ENCODE results near the gene SENP5. TPM values are rescaled to one million over a fixed set of nuclear protein-coding genes. Genes with fewer than 3 reads are reported as not detected.
A peak's percentile ranks its signal among the peaks of the same experiment; 100 is the strongest.

Gene SENP5
- total RNA-seq, 1 experiment from 2014 or later = 33.6 TPM

DNA sequence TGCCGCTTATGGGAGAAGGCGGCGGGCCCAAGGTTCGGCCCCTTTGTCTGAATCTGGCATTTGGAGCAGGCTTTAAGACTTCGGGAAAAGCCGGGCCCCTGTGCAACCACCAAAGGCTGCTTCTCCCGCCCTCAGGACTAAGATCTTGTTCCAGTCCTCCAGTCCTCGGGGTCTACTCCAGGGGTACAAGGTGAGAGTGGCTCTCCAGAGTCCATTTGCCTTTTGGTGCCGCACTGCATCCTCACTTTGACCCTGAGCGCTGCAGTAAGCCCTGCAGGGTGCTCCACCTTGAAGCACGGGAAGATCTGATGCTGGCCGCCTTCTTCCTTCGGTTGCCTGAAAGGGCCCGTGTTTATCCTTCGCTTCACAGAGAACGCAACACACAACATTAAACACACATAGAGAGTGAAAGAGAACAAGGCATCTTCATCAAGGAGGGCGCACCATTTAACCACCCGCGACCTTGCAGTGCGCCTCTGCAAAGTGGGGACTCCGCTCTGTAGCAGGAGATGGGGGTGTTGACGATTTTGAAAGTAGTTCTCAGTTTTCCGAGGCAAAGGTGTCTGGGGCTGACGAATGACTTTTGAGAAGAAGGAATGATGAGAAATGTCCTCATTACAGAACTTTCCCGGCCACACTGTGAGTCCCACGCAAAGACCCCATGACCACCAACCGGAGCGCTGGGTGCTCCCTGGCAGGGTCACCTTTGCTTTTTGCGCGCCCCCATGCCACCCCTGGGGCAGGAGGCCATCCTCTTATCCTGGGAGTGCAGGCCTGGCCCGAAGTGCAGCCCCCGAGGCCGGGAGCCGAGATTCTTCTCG, 99.9 kb downstream of the SENP5 start:
- Mint-ChIP-seq H3K36me3 (ENCODE audit: insufficient read depth, unreplicated experiment) (peaks cover 38% of the 10 kb centered on the region), H3K4me1 (ENCODE audit: low read depth, unreplicated experiment) (peaks cover 28% of the 10 kb centered on the region), H3K9me3 (ENCODE audit: unreplicated experiment) (no peaks in the 10 kb centered on the region), H3K27me3 (ENCODE audit: insufficient read depth, unreplicated experiment) (no peaks in the 10 kb centered on the region), H3K27ac (ENCODE audit: unreplicated experiment) (no peak overlapping the region), H3K4me3 (ENCODE audit: unreplicated experiment) (peak overlapping the region; percentile 77)
- H3K9me3 ChIP-seq = peaks cover 3% of the 10 kb centered on the region; the same call in 1 of the 2 replicates
- CTCF ChIA-PET = no interaction called here
- peak overlapping the region; percentile 89 for H3K4me3 ChIP-seq (ENCODE audit: low read depth, low read length)
- BruUV-seq (replicated peaks) = TSS peak; percentile 28
- H3K27me3 ChIP-seq (replicated peaks; ENCODE audit: control insufficient read depth, insufficient read depth, low read length) = no peaks in the 10 kb centered on the region
- no peak for TF ChIP-seq CTCF (IDR thresholded peaks at IDR 0.05; ENCODE audit: insufficient read depth in 1 of 2, low read depth in 1 of 2, low read length in 1 of 2, severe bottlenecking in 1 of 2, unreplicated experiment in 1 of 2)
- peaks cover 21% of the 10 kb centered on the region for H3K4me1 ChIP-seq
- no peak for DNase-seq
- intact Hi-C loops (cut with micrococcal nuclease; ENCODE audit: unreplicated experiment) = no loop called here
- POLR2A ChIA-PET = interaction anchor here (0.6 kb wide), 1 partner anchor 355 kb away, joined by 3 read pairs; no protein-coding TSS in a partner anchor
- H3K36me3 ChIP-seq (ENCODE audit: control insufficient read depth, insufficient read depth, low read length) = peaks cover 16% of the 10 kb centered on the region

DNA sequence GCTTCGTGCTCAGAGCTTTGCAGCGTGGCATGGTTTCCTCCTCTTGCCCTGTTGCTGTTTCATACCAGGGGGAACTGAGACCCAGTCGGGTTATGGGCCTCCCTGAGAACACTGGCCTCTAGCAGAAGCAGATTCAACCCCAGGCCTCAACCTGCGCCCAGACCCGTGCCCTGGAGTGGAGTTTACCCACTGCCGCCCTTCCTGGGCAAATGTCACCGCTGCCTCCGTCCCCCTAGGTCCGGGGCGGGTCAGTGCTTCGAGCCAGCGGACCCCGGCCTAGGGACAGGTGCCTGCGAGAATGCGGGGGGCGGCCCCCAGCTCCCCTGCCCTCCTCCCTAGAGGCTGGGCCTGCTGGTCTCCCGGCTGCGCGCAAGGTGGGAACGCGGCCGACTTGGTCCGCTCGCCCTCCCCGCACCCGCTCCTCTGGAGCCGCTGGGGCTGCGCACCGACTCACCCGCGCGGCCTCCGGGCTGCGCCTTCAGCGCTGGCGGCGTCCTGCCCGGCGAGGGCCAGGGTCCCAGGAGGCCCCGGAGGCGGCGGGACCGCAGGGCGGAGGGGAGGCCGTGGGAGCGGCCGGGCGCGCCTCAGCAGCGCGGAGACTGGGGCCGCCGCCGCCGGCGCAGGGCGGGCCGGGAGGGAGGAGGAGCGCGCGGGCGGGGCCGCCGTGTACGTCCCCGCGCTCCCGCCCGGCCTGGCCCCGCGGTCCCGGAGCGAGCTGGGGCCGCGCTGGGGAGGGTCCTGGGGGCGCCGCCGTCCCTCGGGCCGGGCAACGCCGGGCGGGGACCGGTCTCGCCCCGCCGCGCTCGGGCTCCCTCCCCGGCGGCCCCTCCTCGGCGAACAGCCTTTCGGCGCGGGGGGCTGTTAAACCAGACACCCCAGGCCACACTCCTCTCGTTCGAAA, 100.8 kb downstream of the SENP5 start, which contains the start of gene PIGZ:
PIGZ (minus strand) TSS at position 601 of the 901 bp plus-strand sequence. CDS start 16,802 bp downstream, outside the sequence.
- Mint-ChIP-seq H3K36me3 (ENCODE audit: insufficient read depth, unreplicated experiment) (peaks cover 38% of the 10 kb centered on the region), H3K27ac (ENCODE audit: unreplicated experiment) (no peak within 1 kb of the TSS), H3K9me3 (ENCODE audit: unreplicated experiment) (no peaks in the 10 kb centered on the region), H3K4me3 (ENCODE audit: unreplicated experiment) (peak within 1 kb of the TSS; percentile 77), H3K4me1 (ENCODE audit: low read depth, unreplicated experiment) (peaks cover 19% of the 10 kb centered on the region), H3K27me3 (ENCODE audit: insufficient read depth, unreplicated experiment) (no peaks in the 10 kb centered on the region)
- peak in 1 of 2 experiments; percentile 63 for DNase-seq
- Histone ChIP-seq H3K9me3 (peaks cover 3% of the 10 kb centered on the region; the same call in 1 of the 2 replicates), H3K4me3 (ENCODE audit: low read depth, low read length) (peak within 1 kb of the TSS; percentile 89), H3K36me3 (ENCODE audit: control insufficient read depth, insufficient read depth, low read length) (peaks cover 16% of the 10 kb centered on the region), H3K27me3 (replicated peaks; ENCODE audit: control insufficient read depth, insufficient read depth, low read length) (no peaks in the 10 kb centered on the region), H3K4me1 (peaks cover 12% of the 10 kb centered on the region)
- CTCF ChIA-PET = interaction anchor here (0.6 to 1.6 kb wide), 3 partner anchors 20 to 636 kb away, joined by 3 to 11 read pairs (median 5); partner anchors contain the start of gene NCBP2
- intact Hi-C loops (cut with micrococcal nuclease; ENCODE audit: unreplicated experiment) = loop anchor here (1.0 kb wide), 1 partner anchor 130 kb away; no protein-coding TSS in a partner anchor
- POLR2A ChIA-PET = interaction anchor here (0.6 kb wide), 1 partner anchor 356 kb away, joined by 3 read pairs; no protein-coding TSS in a partner anchor
- no peak for TF ChIP-seq CTCF (IDR thresholded peaks at IDR 0.05; ENCODE audit: insufficient read depth in 1 of 2, low read depth in 1 of 2, low read length in 1 of 2, severe bottlenecking in 1 of 2, unreplicated experiment in 1 of 2)
- BruUV-seq (replicated peaks) = no TSS peak
